Measurements from ENCODE around the gene TRMT1L. TPM values are rescaled to one million over a fixed set of nuclear protein-coding genes. Genes with fewer than 3 reads are reported as not detected.

TRMT1L gene
- total RNA-seq, 4 donors from 2014 or later = 10.2 to 24.1 (median 20.9) TPM

- Histone ChIP-seq H3K27me3 (no peaks in the 10 kb centered on the region), H3K27ac (no peak overlapping the region), H3K4me1 (no peaks in the 10 kb centered on the region), H3K36me3 (no peaks in the 10 kb centered on the region), H3K9me3 (no peaks in the 10 kb centered on the region), H3K4me3 (no peak overlapping the region)
- TF ChIP-seq POLR2A (IDR thresholded peaks at IDR 0.05) = no peak
- no peak for TF ChIP-seq CTCF (IDR thresholded peaks at IDR 0.05)
- DNase-seq = no peak
- intact Hi-C loops (cut with DNase I; ENCODE audit: low total_unique reads) = no loop called here
Observed at GRCh38 chr1:185144233-185144632, 12.5 kb downstream of the TRMT1L start.

GRCh38 chr1:185139246-185139645 lies 17.5 kb downstream of the TRMT1L start:
- no peaks in the 10 kb centered on the region for H3K27me3 ChIP-seq
- no peak for TF ChIP-seq POLR2A (IDR thresholded peaks at IDR 0.05)
- TF ChIP-seq CTCF (IDR thresholded peaks at IDR 0.05) = no peak
- no peak overlapping the region for H3K4me3 ChIP-seq
- H3K36me3 ChIP-seq = no peaks in the 10 kb centered on the region
- no peaks in the 10 kb centered on the region for H3K4me1 ChIP-seq
- intact Hi-C loops (cut with DNase I; ENCODE audit: low total_unique reads) = no loop called here
- H3K27ac ChIP-seq = no peak overlapping the region
- no peak for DNase-seq
- no peaks in the 10 kb centered on the region for H3K9me3 ChIP-seq

GRCh38 chr1:185137896-185138545 lies 18.7 kb downstream of the TRMT1L start:
- no peaks in the 10 kb centered on the region for H3K9me3 ChIP-seq
- H3K27ac ChIP-seq = no peak overlapping the region
- H3K27me3 ChIP-seq = no peaks in the 10 kb centered on the region
- no peaks in the 10 kb centered on the region for H3K4me1 ChIP-seq
- DNase-seq = no peak
- no peaks in the 10 kb centered on the region for H3K36me3 ChIP-seq
- TF ChIP-seq CTCF (IDR thresholded peaks at IDR 0.05) (no peak), POLR2A (IDR thresholded peaks at IDR 0.05) (no peak)
- H3K4me3 ChIP-seq = no peak overlapping the region
- intact Hi-C loops (cut with DNase I; ENCODE audit: low total_unique reads) = no loop called here

GRCh38 chr1:185132534-185132933 lies 24.2 kb downstream of the TRMT1L start:
- Histone ChIP-seq H3K27me3 (no peaks in the 10 kb centered on the region), H3K9me3 (no peaks in the 10 kb centered on the region), H3K4me1 (no peaks in the 10 kb centered on the region), H3K36me3 (no peaks in the 10 kb centered on the region), H3K27ac (no peak overlapping the region), H3K4me3 (no peak overlapping the region)
- TF ChIP-seq CTCF (IDR thresholded peaks at IDR 0.05) (no peak), POLR2A (IDR thresholded peaks at IDR 0.05) (no peak)
- no peak for DNase-seq
- intact Hi-C loops (cut with DNase I; ENCODE audit: low total_unique reads) = no loop called here

GRCh38 chr1:185129708-185130107 lies 27.0 kb downstream of the TRMT1L start:
- H3K27ac ChIP-seq = no peak overlapping the region
- TF ChIP-seq POLR2A (IDR thresholded peaks at IDR 0.05) = no peak
- no peak for TF ChIP-seq CTCF (IDR thresholded peaks at IDR 0.05)
- no peaks in the 10 kb centered on the region for H3K36me3 ChIP-seq
- no peaks in the 10 kb centered on the region for H3K27me3 ChIP-seq
- no peak overlapping the region for H3K4me3 ChIP-seq
- no peaks in the 10 kb centered on the region for H3K9me3 ChIP-seq
- intact Hi-C loops (cut with DNase I; ENCODE audit: low total_unique reads) = no loop called here
- no peaks in the 10 kb centered on the region for H3K4me1 ChIP-seq
- DNase-seq = no peak

Data from uterus (tissue), 4 donors.